ENCODE results near the gene CEACAM5.
A peak's percentile ranks its signal among the peaks of the same experiment; 100 is the strongest.
"Not testable (repeated sequence)": the region's sequence is repeated elsewhere in the genome, so short reads cannot be mapped to it uniquely, and the experiment has no call there.

CEACAM5 gene

DNA sequence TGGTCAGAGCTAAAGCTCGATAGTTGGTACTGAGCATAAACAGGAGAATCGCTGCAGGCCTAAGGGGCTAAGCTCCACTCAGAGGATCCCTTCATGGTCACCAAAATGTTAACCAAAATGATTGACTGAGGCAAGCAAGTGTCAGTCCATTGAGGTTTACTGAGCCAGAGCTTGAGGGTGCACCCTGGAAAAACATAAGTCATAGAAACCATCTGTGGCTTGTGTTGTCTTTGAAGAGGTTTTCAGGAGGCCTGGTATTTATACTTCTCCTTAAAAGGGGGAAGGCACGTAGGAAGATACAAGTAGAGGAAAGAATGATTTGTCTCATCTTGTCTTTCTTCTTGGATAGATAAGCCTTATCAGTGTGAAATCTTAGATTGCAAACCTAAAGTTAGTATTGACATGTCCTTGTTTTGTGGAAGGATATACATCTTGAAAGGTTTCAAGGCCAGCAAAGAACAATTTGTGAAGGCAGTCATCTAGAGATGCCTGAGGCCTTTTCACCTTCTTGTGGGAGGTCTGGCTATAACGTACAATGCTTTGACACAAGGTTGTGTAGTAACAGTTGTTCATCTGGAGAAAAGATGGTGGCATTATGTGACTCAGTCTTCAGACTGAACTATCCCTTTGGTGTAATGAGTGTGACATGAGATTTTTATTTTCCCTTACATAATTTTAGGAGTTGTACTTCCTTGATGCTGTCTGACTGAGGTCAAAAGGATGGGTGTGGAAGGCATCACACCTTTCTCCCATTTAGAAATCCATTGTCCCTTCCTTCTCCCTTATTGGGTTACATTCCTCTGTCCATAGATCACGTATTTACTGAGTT is 32.2 kb downstream of the CEACAM5 start:
- peak; percentile 47 for DNase-seq (ENCODE audit: low spot score)

DNA sequence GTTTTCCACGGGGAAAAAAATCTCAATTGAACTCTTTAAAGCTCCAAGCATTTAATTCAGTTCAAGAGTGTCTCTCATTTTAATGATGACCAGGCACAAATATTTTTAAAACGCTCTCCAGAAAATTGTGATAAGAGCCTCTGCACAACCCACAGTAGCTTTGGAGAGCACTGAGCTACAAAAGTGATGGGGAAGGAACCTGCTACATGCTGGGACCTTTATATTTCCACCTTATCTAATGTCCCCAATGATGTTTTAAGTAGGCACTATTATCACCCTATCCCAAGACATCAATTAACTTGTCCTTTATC is 32.8 kb downstream of the CEACAM5 start:
- DNase-seq (ENCODE audit: low spot score) = no peak

DNA sequence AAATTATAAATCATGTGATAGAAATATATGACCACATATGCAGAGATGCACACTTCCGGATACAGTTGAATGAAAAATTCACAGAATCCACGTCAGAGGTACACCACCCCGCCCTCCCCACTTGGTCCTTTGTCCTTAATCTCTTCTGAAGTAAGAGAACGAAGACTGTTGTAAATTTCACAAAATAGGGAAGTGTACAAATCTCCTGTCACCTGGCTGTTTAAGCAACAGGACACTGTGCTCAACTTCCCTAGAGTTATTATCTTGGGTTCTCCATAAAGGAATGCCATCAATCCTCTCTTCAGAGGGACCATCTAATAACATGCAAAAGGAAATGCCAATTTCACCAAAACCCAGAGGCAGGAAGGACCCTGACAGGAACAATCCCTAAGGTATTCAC is 36.4 kb downstream of the CEACAM5 start:
- DNase-seq (ENCODE audit: low spot score) = no peak

GRCh38 chr19:41745756-41746155 is 37.3 kb downstream of the CEACAM5 start:
- DNase-seq (ENCODE audit: low spot score) = no peak

DNA sequence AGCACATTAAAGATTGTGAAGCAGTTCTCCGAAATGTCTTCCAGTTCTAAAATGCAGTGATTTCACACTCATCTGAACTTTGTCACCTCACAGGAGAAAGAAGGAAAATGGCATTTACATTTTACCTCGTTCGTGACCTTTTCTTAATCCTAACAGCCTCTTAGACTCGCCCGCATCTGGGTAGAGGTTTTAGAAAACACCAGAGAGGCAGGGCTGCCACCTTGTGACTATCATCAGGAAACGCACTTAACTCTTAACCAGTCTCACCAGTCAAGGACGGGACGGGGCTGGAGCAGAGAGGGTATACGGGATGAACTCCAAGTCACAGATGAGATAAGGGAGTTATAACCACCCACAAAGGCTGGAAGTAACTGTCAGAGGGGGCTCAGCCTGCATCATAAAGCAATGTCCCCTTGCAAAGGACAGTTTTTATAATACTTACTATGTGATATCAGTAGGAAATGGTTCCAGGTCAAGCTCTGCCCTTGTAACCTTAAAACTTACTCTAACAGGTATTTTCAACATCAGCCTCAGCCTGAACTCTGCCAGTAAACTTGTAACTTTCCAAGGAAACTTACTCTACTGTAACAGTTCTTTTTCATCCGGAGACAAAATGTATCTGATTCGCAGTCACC is 38.3 kb downstream of the CEACAM5 start:
- DNase-seq (ENCODE audit: low spot score) = peak; percentile 58

DNA sequence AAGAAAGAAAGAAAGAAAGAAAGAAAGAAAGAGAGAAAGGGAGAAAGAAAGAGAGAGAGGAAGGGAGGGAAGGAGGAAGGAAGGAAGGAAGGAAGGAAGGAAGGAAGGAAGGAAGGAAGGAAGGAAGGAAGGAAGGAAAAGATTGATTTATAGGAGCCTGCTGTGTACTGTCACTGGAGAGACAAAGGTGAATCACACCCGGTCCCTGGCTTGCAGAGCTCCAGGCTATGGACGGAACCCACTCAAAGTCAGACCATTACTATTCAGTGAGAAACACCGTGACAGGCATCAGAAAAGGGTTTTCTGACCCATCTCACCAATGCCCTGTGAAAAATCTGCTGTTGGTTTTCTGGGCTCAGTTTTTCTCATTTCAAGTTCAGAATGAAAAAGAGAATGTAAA is 39.6 kb downstream of the CEACAM5 start:
- no peak for DNase-seq (ENCODE audit: low spot score)

DNA sequence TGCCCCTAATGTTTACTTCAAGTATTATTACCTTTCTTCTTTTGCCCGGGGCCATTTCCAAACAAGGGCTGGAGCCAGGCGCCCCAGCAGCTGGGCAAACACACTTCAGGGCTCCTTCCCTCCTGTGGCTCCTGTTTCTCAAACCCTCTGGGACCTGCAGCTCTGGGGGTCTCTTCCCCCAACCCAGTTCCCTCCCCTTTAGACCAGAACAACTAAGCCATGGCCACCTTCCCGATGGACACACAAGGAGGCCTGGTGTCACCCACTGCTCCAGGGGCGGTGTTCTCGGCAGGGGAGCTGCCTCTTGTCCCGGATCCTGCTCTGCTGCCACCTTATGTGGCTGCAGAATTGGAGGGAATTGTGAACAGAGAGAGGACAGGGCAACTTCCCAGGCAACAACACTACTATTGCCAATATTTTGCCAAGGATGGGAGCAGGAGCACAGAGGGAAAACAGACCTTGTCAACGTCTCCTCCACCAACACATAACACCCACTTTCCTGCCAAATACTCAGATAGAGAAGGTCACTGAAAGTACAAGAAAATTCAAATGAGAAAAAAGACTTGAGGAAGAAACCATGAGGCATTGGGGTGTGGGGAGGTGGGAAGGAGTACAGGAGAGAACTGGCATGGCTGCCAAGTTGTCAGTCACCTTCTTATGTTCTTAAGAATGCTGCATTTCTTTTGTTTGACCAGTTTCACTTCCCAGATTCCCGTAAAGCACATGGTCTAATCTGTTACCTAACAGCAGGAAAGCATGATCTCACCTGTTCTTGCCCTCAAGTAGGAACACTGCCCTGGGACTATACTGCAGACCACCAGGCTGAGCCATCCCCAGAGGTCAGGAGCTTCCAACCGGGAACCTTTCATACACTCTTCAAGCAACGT is 42.1 kb downstream of the CEACAM5 start:
- DNase-seq (ENCODE audit: low spot score) = not testable (repeated sequence)

GRCh38 chr19:41753159-41753558 is 44.7 kb downstream of the CEACAM5 start:
- DNase-seq (ENCODE audit: low spot score) = peak; percentile 57

GRCh38 chr19:41753936-41754529 is 45.6 kb downstream of the CEACAM5 start:
- DNase-seq (ENCODE audit: low spot score) = peak; percentile 71

DNA sequence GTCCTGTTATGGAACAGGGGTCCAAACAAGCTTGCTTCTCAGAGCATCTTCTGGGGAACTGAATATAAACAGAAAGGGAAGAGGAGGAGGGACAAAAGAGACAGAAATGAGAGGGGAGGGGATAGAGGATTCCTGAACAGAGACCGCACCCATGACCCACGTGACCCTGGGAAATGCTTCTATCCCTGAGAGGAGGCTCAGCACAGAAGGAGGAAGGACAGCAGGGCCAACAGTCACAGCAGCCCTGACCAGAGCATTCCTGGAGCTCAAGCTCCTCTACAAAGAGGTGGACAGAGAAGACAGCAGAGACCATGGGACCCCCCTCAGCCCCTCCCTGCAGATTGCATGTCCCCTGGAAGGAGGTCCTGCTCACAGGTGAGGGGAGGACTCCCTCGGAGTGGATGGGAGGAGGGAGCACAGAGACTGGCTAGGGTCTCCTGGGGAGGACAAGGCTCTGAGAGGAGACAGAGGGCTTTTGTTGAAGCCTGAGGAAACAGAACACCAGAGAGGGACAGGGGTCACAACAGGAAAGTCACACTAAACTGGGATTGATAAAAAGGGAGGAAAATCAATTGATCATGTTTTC is 47.0 kb downstream of the CEACAM5 start, which contains the start of gene CEACAM6:
CEACAM6 (plus strand) TSS at position 203 of the 586 bp plus-strand sequence; CDS start at position 312, 109 bp downstream.
- no peak for DNase-seq (ENCODE audit: low spot score)

DNA sequence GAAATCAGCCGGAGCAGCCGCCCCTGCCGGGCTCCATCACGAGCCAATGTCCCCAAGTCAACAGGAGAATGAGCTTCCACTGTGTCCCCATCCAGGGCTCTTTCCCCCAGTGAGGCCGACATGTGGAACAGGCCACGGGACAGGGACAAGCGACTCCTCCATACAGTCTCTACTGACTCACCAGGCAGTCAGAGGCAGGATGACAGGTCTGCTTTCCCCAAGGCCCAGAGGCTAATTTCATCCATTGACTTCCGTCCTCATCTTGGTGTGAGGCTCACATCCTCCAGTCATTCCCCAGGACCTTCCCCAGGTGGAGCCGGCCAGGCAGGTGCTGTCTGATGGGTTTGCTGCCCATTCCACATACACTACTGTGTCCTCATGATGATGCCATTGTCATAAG is 50.4 kb downstream of the CEACAM5 start:
- DNase-seq (ENCODE audit: low spot score) = no peak

DNA sequence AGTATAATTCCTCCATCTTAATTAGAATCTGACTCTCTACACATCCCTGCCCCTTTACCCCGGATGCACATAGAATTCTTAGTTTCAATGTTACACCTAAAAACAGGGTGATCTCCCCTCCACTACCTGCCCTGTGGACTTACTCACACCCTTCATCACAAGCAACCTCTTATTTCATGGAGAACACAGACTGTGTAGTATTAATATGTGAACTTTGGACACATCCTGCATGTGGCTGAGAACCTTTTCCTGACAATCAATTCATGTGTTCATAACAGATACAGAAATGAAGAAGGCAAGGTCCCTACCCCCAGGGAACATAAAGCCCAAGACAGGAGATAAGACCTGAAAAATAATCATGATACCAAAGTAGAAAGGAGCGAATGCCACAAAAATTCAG is 58.7 kb downstream of the CEACAM5 start:
- DNase-seq (ENCODE audit: low spot score) = no peak

GRCh38 chr19:41768105-41768504 is 59.7 kb downstream of the CEACAM5 start:
- not testable (repeated sequence) for DNase-seq (ENCODE audit: low spot score)

GRCh38 chr19:41769608-41770007 is 61.2 kb downstream of the CEACAM5 start:
- DNase-seq (ENCODE audit: low spot score) = no peak

DNA sequence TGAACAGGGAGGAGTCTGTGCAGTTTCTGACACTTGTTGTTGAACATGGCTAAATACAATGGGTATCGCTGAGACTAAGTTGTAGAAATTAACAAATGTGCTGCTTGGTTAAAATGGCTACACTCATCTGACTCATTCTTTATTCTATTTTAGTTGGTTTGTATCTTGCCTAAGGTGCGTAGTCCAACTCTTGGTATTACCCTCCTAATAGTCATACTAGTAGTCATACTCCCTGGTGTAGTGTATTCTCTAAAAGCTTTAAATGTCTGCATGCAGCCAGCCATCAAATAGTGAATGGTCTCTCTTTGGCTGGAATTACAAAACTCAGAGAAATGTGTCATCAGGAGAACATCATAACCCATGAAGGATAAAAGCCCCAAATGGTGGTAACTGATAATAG is 63.0 kb downstream of the CEACAM5 start:
- DNase-seq (ENCODE audit: low spot score) = no peak

- peak; percentile 17 for DNase-seq (ENCODE audit: low spot score)
Observed at GRCh38 chr19:41774515-41774980, 66.1 kb downstream of the CEACAM5 start.

GRCh38 chr19:41776700-41777099 is 68.3 kb downstream of the CEACAM5 start:
- DNase-seq (ENCODE audit: low spot score) = no peak
